Smooth muscle cell (in vitro differentiated cells): Measurements from ENCODE around the gene YEATS2. TPM values are rescaled to one million over a fixed set of nuclear protein-coding genes. Genes with fewer than 3 reads are reported as not detected.

Experiments used
- DNase-seq: peaks from one replicate; lab custom pipeline; 2025; ENCODE audit not compliant: unreplicated experiment; lab: John Stamatoyannopoulos, UW
- H2AFZ ChIP-seq: fragments of 200-600 bp; sonication (generic); 2 replicates; pipeline ENCODE4 v1.6.0; 2016; ENCODE audit warnings: antibody characterized with exemption, low read depth, mild to moderate bottlenecking
- H3F3A ChIP-seq: fragments of 200-600 bp; sonication (generic); 2 replicates; pipeline ENCODE4 v1.6.0; 2017; ENCODE audit warnings: antibody characterized with exemption, low read depth
- H3K27ac ChIP-seq: fragments of 200-600 bp; sonication (generic); 2 replicates; pipeline ENCODE4 v1.5.1; 2016; ENCODE audit warnings: low read depth, mild to moderate bottlenecking
- H3K27me3 ChIP-seq: fragments of 200-600 bp; sonication (generic); 2 replicates; pipeline ENCODE4 v1.6.1; 2016; ENCODE audit warnings: low read depth, mild to moderate bottlenecking
- H3K36me3 ChIP-seq: fragments of 200-600 bp; sonication (generic); 2 replicates; pipeline ENCODE4 v1.5.1; 2016; ENCODE audit warnings: low read depth
- H3K4me1 ChIP-seq: fragments of 200-600 bp; sonication (generic); 2 replicates; pipeline ENCODE4 v1.5.1; 2016; ENCODE audit warnings: low read depth
- H3K4me2 ChIP-seq: fragments of 200-600 bp; sonication (generic); 2 replicates; pipeline ENCODE4 v1.6.0; 2016; ENCODE audit warnings: mild to moderate bottlenecking
- H3K4me3 ChIP-seq: fragments of 200-600 bp; sonication (generic); 2 replicates; pipeline ENCODE4 v1.5.1; 2016; ENCODE audit warnings: mild to moderate bottlenecking
- H3K79me2 ChIP-seq: fragments of 200-600 bp; sonication (generic); 2 replicates; pipeline ENCODE4 v1.6.0; 2016; ENCODE audit warnings: low read depth, mild to moderate bottlenecking
- H3K9ac ChIP-seq: fragments of 200-600 bp; sonication (generic); 2 replicates; pipeline ENCODE4 v1.6.0; 2016; ENCODE audit warnings: low read depth
- H3K9me3 ChIP-seq: fragments of 200-600 bp; sonication (generic); replicated peaks from 2 replicates; pipeline ENCODE4 v1.5.1; 2016; ENCODE audit warnings: low read depth
- H4K20me1 ChIP-seq: fragments of 200-600 bp; sonication (generic); 2 replicates; pipeline ENCODE4 v1.6.0; 2016; ENCODE audit warnings: low read depth
- CTCF ChIP-seq: fragments of 200-600 bp; sonication (generic); IDR thresholded peaks from 2 replicates; pipeline ENCODE4 v1.5.1; 2017; ENCODE audit warnings: borderline replicate concordance, mild to moderate bottlenecking, antibody characterized with exemption; ENCODE audit not compliant: insufficient read depth, poor library complexity, severe bottlenecking
- WGBS: methylation state at CpG from one replicate; pipeline ENCODE4 v1.1.7; 2016; ENCODE audit warnings: low lambda C conversion rate; 5-methylcytosine and 5-hydroxymethylcytosine counted together
- polyA plus RNA-seq: library from polyadenylated mRNA; unstranded; fragments of >200 nt; fragmentation: Nextera tagmentation; extraction: Ambion mirVana; gene quantifications from 2 replicates; pipeline ENCODE4 v1.2.1, GENCODE V29; 2016
- total RNA-seq: library from RNA; depleted of rRNA; stranded (reverse); fragments of >200 nt; gene quantifications from 2 replicates; pipeline ENCODE4 v1.2.3, GENCODE V29; 2014

Gene YEATS2
- total and polyA plus RNA-seq, 2 experiments from 2014 or later: 19.9 to 30.4 TPM

- H3K36me3 ChIP-seq: peaks cover 26% of the 10 kb centered on the region
- H3F3A ChIP-seq: no peaks in the 10 kb centered on the region
- no peak for DNase-seq
- no peak overlapping the region for H3K27ac ChIP-seq
- H3K9me3 ChIP-seq: no peaks in the 10 kb centered on the region
- TF ChIP-seq CTCF: no peak
- no peaks in the 10 kb centered on the region for H3K4me1 ChIP-seq
- H3K27me3 ChIP-seq: no peaks in the 10 kb centered on the region
- H4K20me1 ChIP-seq: no peaks in the 10 kb centered on the region
- no peak overlapping the region for H3K4me2 ChIP-seq
- no peak overlapping the region for H3K9ac ChIP-seq
- WGBS: 89% methylated on average over 5 of the region's 5 CpGs
- no peak overlapping the region for H2AFZ ChIP-seq
- H3K79me2 ChIP-seq: no peaks in the 10 kb centered on the region
- H3K4me3 ChIP-seq: no peak overlapping the region
These were observed 101.9 kb downstream of the YEATS2 start for GRCh38 chr3:183799461-183799860.

- DNase-seq: no peak
- 93% methylated on average over 8 of the region's 8 CpGs for WGBS
- H3K27ac ChIP-seq: no peak overlapping the region
- no peaks in the 10 kb centered on the region for H3F3A ChIP-seq
- no peak overlapping the region for H2AFZ ChIP-seq
- H3K27me3 ChIP-seq: no peaks in the 10 kb centered on the region
- TF ChIP-seq CTCF: no peak
- H3K4me1 ChIP-seq: no peaks in the 10 kb centered on the region
- H3K4me2 ChIP-seq: no peak overlapping the region
- H3K36me3 ChIP-seq: peaks cover 26% of the 10 kb centered on the region
- H3K9ac ChIP-seq: no peak overlapping the region
- no peak overlapping the region for H3K4me3 ChIP-seq
- H3K79me2 ChIP-seq: no peaks in the 10 kb centered on the region
- no peaks in the 10 kb centered on the region for H3K9me3 ChIP-seq
- H4K20me1 ChIP-seq: no peaks in the 10 kb centered on the region
These were observed 102.8 kb downstream of the YEATS2 start for GRCh38 chr3:183800243-183800863.

- H3K9ac ChIP-seq: no peak overlapping the region
- no peaks in the 10 kb centered on the region for H3F3A ChIP-seq
- no peak for TF ChIP-seq CTCF
- no peaks in the 10 kb centered on the region for H4K20me1 ChIP-seq
- no peaks in the 10 kb centered on the region for H3K27me3 ChIP-seq
- H3K79me2 ChIP-seq: no peaks in the 10 kb centered on the region
- no peak for DNase-seq
- H3K9me3 ChIP-seq: no peaks in the 10 kb centered on the region
- no peak overlapping the region for H3K27ac ChIP-seq
- H3K4me3 ChIP-seq: no peak overlapping the region
- H3K36me3 ChIP-seq: peaks cover 26% of the 10 kb centered on the region
- 93% methylated on average over 5 of the region's 5 CpGs for WGBS
- H3K4me1 ChIP-seq: no peaks in the 10 kb centered on the region
- no peak overlapping the region for H2AFZ ChIP-seq
- no peak overlapping the region for H3K4me2 ChIP-seq
These were observed 104.0 kb downstream of the YEATS2 start for GRCh38 chr3:183801601-183802000.

GRCh38 chr3:183802989-183803388 lies 105.4 kb downstream of the YEATS2 start:
- Histone ChIP-seq H3K27me3 (no peaks in the 10 kb centered on the region), H4K20me1 (no peaks in the 10 kb centered on the region), H3K79me2 (no peaks in the 10 kb centered on the region), H3K9ac (no peak overlapping the region), H2AFZ (no peak overlapping the region), H3K4me2 (no peak overlapping the region), H3K27ac (no peak overlapping the region), H3F3A (no peaks in the 10 kb centered on the region), H3K36me3 (peaks cover 31% of the 10 kb centered on the region), H3K9me3 (no peaks in the 10 kb centered on the region), H3K4me3 (no peak overlapping the region), H3K4me1 (no peaks in the 10 kb centered on the region)
- WGBS: 98% methylated on average over 6 of the region's 6 CpGs
- no peak for TF ChIP-seq CTCF
- no peak for DNase-seq
